H9 (cell line): ENCODE data around the gene TEX19. TPM values are rescaled to one million over a fixed set of nuclear protein-coding genes. Genes with fewer than 3 reads are reported as not detected.

Source experiments
- DNase-seq: peaks from one replicate; pipeline ENCODE4 v3.0.0-alpha.2; 2017
- H2AFZ ChIP-seq: one replicate; pipeline ENCODE4 v1.6.1; 2013; ENCODE audit warnings: mild to moderate bottlenecking, low read length, control low read depth, moderate library complexity
- H2AK5ac ChIP-seq: 2 replicates; pipeline ENCODE4 v1.6.1; 2013; ENCODE audit warnings: low read length, control low read depth, mixed read lengths; ENCODE audit not compliant: insufficient read length
- H2BK120ac ChIP-seq: one replicate; pipeline ENCODE4 v1.6.1; 2013; ENCODE audit warnings: low read depth, mild to moderate bottlenecking, low read length, control low read depth, inconsistent platforms; ENCODE audit not compliant: poor library complexity, severe bottlenecking
- H2BK12ac ChIP-seq: 2 replicates; pipeline ENCODE4 v1.6.1; 2013; ENCODE audit warnings: low read length, control low read depth, mixed read lengths, low read depth; ENCODE audit not compliant: insufficient read length
- H2BK15ac ChIP-seq: 2 replicates; pipeline ENCODE4 v1.6.1; 2013; ENCODE audit warnings: low read depth, low read length, control low read depth
- H2BK20ac ChIP-seq: one replicate; pipeline ENCODE4 v1.6.1; 2013; ENCODE audit warnings: low read depth, mild to moderate bottlenecking, low read length, control low read depth, inconsistent platforms; ENCODE audit not compliant: poor library complexity, severe bottlenecking
- H2BK5ac ChIP-seq: 2 replicates; pipeline ENCODE4 v1.6.1; 2013; ENCODE audit warnings: low read length, control low read depth, mixed read lengths; ENCODE audit not compliant: insufficient read length
- H3K14ac ChIP-seq: 2 replicates; pipeline ENCODE4 v1.6.1; 2013; ENCODE audit warnings: low read length, control low read depth; ENCODE audit not compliant: insufficient read depth
- H3K18ac ChIP-seq: 2 replicates; pipeline ENCODE4 v1.6.1; 2013; ENCODE audit warnings: low read depth, mild to moderate bottlenecking, mixed read lengths, low read length, control low read depth; ENCODE audit not compliant: insufficient read length
- H3K23ac ChIP-seq: 2 replicates; pipeline ENCODE4 v1.6.1; 2013; ENCODE audit warnings: low read length, control low read depth, mixed read lengths, low read depth; ENCODE audit not compliant: insufficient read length
- H3K23me2 ChIP-seq: 2 replicates; pipeline ENCODE4 v1.6.1; 2013; ENCODE audit warnings: low read depth, mild to moderate bottlenecking, mixed read lengths, low read length, control low read depth; ENCODE audit not compliant: insufficient read length, poor library complexity, severe bottlenecking
- H3K27ac ChIP-seq: 2 replicates; pipeline ENCODE4 v1.5.1; 2013; ENCODE audit warnings: low read length, control low read depth, mixed read lengths, low read depth; ENCODE audit not compliant: insufficient read length
- H3K27me3 ChIP-seq: 2 replicates; pipeline ENCODE4 v1.6.1; 2013; ENCODE audit warnings: low read length, control low read depth, inconsistent platforms; ENCODE audit not compliant: insufficient read depth
- H3K4ac ChIP-seq: 2 replicates; pipeline ENCODE4 v1.6.1; 2013; ENCODE audit warnings: low read depth, mild to moderate bottlenecking, control low read depth, inconsistent platforms, low read length, moderate library complexity
- H3K4me1 ChIP-seq: 2 replicates; pipeline ENCODE4 v1.6.1; 2013; ENCODE audit warnings: low read length, control low read depth, inconsistent platforms; ENCODE audit not compliant: insufficient read depth
- H3K4me2 ChIP-seq: 2 replicates; pipeline ENCODE4 v1.6.1; 2013; ENCODE audit warnings: low read length, control low read depth, mixed read lengths; ENCODE audit not compliant: insufficient read length, insufficient read depth
- H3K56ac ChIP-seq: 2 replicates; pipeline ENCODE4 v1.6.1; 2013; ENCODE audit warnings: low read depth, mild to moderate bottlenecking, mixed read lengths, low read length, control low read depth; ENCODE audit not compliant: insufficient read length
- H3K79me1 ChIP-seq: 2 replicates; pipeline ENCODE4 v1.6.1; 2013; ENCODE audit warnings: low read depth, mild to moderate bottlenecking, moderate library complexity, low read length, control low read depth, inconsistent platforms; ENCODE audit not compliant: insufficient read depth, poor library complexity, severe bottlenecking
- H3K79me2 ChIP-seq: 2 replicates; pipeline ENCODE4 v1.6.1; 2013; ENCODE audit warnings: low read length, control low read depth, inconsistent platforms; ENCODE audit not compliant: insufficient read depth
- H3K9ac ChIP-seq: 2 replicates; pipeline ENCODE4 v1.6.1; 2013; ENCODE audit warnings: low read length, control low read depth, mixed read lengths; ENCODE audit not compliant: insufficient read length; ENCODE audit errors: extremely low read depth
- H3K9me3 ChIP-seq: one replicate; pipeline ENCODE4 v1.6.1; 2013; ENCODE audit warnings: low read depth, low read length, inconsistent platforms; ENCODE audit not compliant: control insufficient read depth
- H3T11ph ChIP-seq: one replicate; pipeline ENCODE4 v1.6.1; 2013; ENCODE audit warnings: mild to moderate bottlenecking, low read length, control low read depth, inconsistent platforms
- H4K20me1 ChIP-seq: one replicate; pipeline ENCODE4 v1.6.1; 2013; ENCODE audit not compliant: control insufficient read depth, insufficient read length, insufficient read depth
- H4K5ac ChIP-seq: 2 replicates; pipeline ENCODE4 v1.6.1; 2013; ENCODE audit warnings: low read depth, mild to moderate bottlenecking, mixed read lengths, low read length, control low read depth; ENCODE audit not compliant: insufficient read length
- H4K8ac ChIP-seq: replicated peaks from 2 replicates; pipeline ENCODE4 v1.6.1; 2013; ENCODE audit warnings: low read length, control low read depth, mixed read lengths, low read depth; ENCODE audit not compliant: insufficient read length
- H4K91ac ChIP-seq: 2 replicates; pipeline ENCODE4 v1.6.1; 2013; ENCODE audit warnings: low read depth, mild to moderate bottlenecking, moderate library complexity, mixed read lengths, low read length, control low read depth; ENCODE audit not compliant: insufficient read length
- H3K27ac Mint-ChIP-seq, 3 experiments: 2 replicates in 2 of 3; 3 replicates in 1 of 3; pipeline ENCODE4 v1.8.0; 2020 to 2021; ENCODE audit warnings: mixed read lengths in 3 of 3, mild to moderate bottlenecking in 1 of 3, moderate library complexity in 1 of 3
- H3K27me3 Mint-ChIP-seq: 2 replicates; pipeline ENCODE4 v1.8.0; 2021; ENCODE audit warnings: low read depth, mild to moderate bottlenecking, moderate library complexity, mixed read lengths
- H3K36me3 Mint-ChIP-seq, 3 experiments: 2 replicates in 2 of 3; 3 replicates in 1 of 3; pipeline ENCODE4 v1.8.0; 2020 to 2021; ENCODE audit warnings: low read depth in 3 of 3, mixed read lengths in 3 of 3; ENCODE audit not compliant: insufficient read depth in 1 of 3
- H3K4me1 Mint-ChIP-seq, 2 experiments: 2 replicates each; pipeline ENCODE4 v1.8.0; 2020; ENCODE audit warnings: mixed read lengths in 2 of 2
- H3K4me3 Mint-ChIP-seq, 2 experiments: 2 replicates in 1 of 2; 3 replicates in 1 of 2; pipeline ENCODE4 v1.8.0; 2020 to 2021; ENCODE audit warnings: mild to moderate bottlenecking in 2 of 2, mixed read lengths in 2 of 2, moderate library complexity in 1 of 2
- H3K9me3 Mint-ChIP-seq, 2 experiments: 2 replicates in 1 of 2; 3 replicates in 1 of 2; pipeline ENCODE4 v1.8.0; 2020; ENCODE audit warnings: mild to moderate bottlenecking in 2 of 2, mixed read lengths in 2 of 2, moderate library complexity in 1 of 2
- WGBS: extraction: QIAGEN DNeasy Blood & Tissue Kit; methylation state at CpG from one replicate; pipeline ENCODE4 v1.1.7; 2013; ENCODE audit warnings: missing lambda C conversion rate, low lambda C conversion rate, mixed read lengths; ENCODE audit not compliant: insufficient read length; ENCODE audit errors: extremely low coverage; 5-methylcytosine and 5-hydroxymethylcytosine counted together
- total RNA-seq: library from RNA; stranded (reverse); gene quantifications from 2 replicates; pipeline ENCODE4 v1.2.1, GENCODE V29; 2021
- TF ChIP-seq, protein P1 (sequence below): fragments of 200-600 bp; sonication (generic); conservative IDR thresholded peaks from 3 replicates; pipeline ENCODE4 v1.8.0; 2021; ENCODE audit warnings: antibody characterized with exemption, mild to moderate bottlenecking

Gene TEX19
- total RNA-seq, 1 experiment from 2014 or later = 1.4 TPM

DNA sequence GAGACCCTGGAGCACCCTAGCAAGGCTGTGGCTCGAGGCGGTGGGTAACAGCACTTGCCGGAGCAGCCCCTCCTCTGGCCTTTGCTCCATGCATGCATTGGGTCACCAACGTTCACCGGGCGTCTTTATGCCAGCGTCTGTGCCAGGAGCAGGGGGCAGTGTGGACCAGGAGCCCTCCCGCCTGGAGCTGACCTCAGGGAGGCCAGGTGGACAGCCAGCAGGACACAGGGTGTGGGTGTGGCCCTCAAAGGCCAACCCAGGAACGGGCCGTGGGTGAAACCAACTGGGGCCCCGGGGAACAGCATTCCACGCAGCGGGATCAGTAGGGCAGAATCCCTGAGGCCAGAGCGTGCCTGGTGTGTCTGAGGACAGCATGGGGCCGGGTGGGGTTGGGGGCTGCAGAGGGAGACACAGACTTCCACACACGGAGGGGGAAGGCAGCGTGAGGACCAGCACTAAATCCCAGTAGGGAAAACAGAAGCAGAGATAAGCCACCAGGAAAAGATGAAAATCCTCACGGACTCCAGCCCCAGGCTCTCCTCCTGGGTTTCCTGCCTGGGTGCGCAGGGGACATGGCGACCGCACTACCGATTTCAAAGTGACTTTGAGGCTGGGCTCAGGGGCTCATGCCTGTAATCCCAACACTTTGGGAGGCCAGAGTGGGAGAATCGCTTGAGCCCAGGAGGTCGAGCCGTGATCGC is 38.8 kb upstream of the TEX19 start:
- Histone ChIP-seq H3K18ac (no peak overlapping the region), H2BK120ac (no peak overlapping the region), H2AFZ (no peak overlapping the region), H3K23ac (no peak overlapping the region), H2BK12ac (no peak overlapping the region), H4K91ac (no peak overlapping the region), H3K79me1 (no peaks in the 10 kb centered on the region), H4K5ac (no peak overlapping the region), H3K27me3 (no peaks in the 10 kb centered on the region), H2AK5ac (no peak overlapping the region), H3K4me1 (no peaks in the 10 kb centered on the region), H2BK5ac (no peak overlapping the region), H2BK20ac (no peak overlapping the region), H2BK15ac (no peak overlapping the region), H3K56ac (no peak overlapping the region), H4K8ac (no peak overlapping the region), H3K23me2 (peaks cover 3% of the 10 kb centered on the region), H3K79me2 (no peaks in the 10 kb centered on the region), H4K20me1 (peaks cover 6% of the 10 kb centered on the region), H3K14ac (no peak overlapping the region; the same call in 1 of the 2 replicates), H3T11ph (no peak overlapping the region), H3K4ac (no peak overlapping the region), H3K9me3 (no peaks in the 10 kb centered on the region), H3K27ac (no peak overlapping the region), H3K9ac (no peak overlapping the region), H3K4me2 (no peak overlapping the region)
- no peak overlapping the region for H3K4me3 Mint-ChIP-seq
- no peaks in the 10 kb centered on the region for H3K9me3 Mint-ChIP-seq
- no peak for DNase-seq
- TF ChIP-seq, protein P1, sequence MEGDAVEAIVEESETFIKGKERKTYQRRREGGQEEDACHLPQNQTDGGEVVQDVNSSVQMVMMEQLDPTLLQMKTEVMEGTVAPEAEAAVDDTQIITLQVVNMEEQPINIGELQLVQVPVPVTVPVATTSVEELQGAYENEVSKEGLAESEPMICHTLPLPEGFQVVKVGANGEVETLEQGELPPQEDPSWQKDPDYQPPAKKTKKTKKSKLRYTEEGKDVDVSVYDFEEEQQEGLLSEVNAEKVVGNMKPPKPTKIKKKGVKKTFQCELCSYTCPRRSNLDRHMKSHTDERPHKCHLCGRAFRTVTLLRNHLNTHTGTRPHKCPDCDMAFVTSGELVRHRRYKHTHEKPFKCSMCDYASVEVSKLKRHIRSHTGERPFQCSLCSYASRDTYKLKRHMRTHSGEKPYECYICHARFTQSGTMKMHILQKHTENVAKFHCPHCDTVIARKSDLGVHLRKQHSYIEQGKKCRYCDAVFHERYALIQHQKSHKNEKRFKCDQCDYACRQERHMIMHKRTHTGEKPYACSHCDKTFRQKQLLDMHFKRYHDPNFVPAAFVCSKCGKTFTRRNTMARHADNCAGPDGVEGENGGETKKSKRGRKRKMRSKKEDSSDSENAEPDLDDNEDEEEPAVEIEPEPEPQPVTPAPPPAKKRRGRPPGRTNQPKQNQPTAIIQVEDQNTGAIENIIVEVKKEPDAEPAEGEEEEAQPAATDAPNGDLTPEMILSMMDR = no peak
- no peaks in the 10 kb centered on the region; a peak in 1 of 7 replicates for H3K36me3 Mint-ChIP-seq
- H3K27me3 Mint-ChIP-seq = peaks cover 22% of the 10 kb centered on the region
- no CpG with 5 or more reads among the region's 26 CpGs for WGBS
- no peak overlapping the region for H3K27ac Mint-ChIP-seq
- peaks cover 5 to 18% of the 10 kb centered on the region in 2 experiments for H3K4me1 Mint-ChIP-seq
